GM06990 (cell line): Measurements from ENCODE around the gene RASAL3.
"Not testable (repeated sequence)": the region's sequence is repeated elsewhere in the genome, so short reads cannot be mapped to it uniquely, and the experiment has no call there.

Experiments used
- DNase-seq: peaks from one replicate; pipeline ENCODE4 v3.0.0-alpha.2; 2011; ENCODE audit not compliant: insufficient read length; ENCODE audit errors: extremely low read depth
- H3K27me3 ChIP-seq: replicated peaks from 2 replicates; pipeline ENCODE4 v1.6.0; 2011; ENCODE audit warnings: low read length; ENCODE audit not compliant: control insufficient read depth, insufficient read depth
- H3K36me3 ChIP-seq: 2 replicates; pipeline ENCODE4 v1.5.1; 2011; ENCODE audit warnings: low read length; ENCODE audit not compliant: control insufficient read depth, insufficient read depth
- H3K4me3 ChIP-seq: replicated peaks from 2 replicates; pipeline ENCODE4 v1.5.1; 2011; ENCODE audit warnings: low read depth, mild to moderate bottlenecking, control low read depth, low read length
- TF ChIP-seq, protein P1 (sequence below): IDR thresholded peaks from 2 replicates; pipeline ENCODE4 v1.5.1; 2011; ENCODE audit warnings: low read length, control low read depth, mild to moderate bottlenecking, inconsistent platforms; ENCODE audit not compliant: insufficient read depth, poor library complexity, severe bottlenecking

RASAL3 gene

DNA sequence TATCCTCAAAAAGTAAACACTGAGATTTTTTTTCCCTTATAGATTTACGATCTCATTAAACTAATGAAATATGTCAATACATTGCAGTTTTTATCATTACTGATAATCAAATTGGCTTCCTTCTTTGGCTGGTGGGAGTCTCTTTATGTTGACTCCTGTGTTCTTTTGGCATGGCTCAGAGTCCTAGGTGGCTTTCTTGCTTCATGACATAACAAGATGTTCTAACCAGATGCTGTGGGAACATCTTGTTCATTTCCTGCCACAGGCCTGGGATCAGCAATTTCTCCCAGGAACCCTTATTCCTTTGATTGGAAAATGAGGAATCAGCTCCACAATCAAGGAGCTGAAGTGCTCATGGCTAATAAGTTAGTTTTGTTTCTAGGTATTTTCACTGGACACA, 30.8 kb upstream of the RASAL3 start:
- DNase-seq, result no peak
- H3K27me3 ChIP-seq, result no peaks in the 10 kb centered on the region
- TF ChIP-seq, protein P1, sequence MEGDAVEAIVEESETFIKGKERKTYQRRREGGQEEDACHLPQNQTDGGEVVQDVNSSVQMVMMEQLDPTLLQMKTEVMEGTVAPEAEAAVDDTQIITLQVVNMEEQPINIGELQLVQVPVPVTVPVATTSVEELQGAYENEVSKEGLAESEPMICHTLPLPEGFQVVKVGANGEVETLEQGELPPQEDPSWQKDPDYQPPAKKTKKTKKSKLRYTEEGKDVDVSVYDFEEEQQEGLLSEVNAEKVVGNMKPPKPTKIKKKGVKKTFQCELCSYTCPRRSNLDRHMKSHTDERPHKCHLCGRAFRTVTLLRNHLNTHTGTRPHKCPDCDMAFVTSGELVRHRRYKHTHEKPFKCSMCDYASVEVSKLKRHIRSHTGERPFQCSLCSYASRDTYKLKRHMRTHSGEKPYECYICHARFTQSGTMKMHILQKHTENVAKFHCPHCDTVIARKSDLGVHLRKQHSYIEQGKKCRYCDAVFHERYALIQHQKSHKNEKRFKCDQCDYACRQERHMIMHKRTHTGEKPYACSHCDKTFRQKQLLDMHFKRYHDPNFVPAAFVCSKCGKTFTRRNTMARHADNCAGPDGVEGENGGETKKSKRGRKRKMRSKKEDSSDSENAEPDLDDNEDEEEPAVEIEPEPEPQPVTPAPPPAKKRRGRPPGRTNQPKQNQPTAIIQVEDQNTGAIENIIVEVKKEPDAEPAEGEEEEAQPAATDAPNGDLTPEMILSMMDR, result no peak

DNA sequence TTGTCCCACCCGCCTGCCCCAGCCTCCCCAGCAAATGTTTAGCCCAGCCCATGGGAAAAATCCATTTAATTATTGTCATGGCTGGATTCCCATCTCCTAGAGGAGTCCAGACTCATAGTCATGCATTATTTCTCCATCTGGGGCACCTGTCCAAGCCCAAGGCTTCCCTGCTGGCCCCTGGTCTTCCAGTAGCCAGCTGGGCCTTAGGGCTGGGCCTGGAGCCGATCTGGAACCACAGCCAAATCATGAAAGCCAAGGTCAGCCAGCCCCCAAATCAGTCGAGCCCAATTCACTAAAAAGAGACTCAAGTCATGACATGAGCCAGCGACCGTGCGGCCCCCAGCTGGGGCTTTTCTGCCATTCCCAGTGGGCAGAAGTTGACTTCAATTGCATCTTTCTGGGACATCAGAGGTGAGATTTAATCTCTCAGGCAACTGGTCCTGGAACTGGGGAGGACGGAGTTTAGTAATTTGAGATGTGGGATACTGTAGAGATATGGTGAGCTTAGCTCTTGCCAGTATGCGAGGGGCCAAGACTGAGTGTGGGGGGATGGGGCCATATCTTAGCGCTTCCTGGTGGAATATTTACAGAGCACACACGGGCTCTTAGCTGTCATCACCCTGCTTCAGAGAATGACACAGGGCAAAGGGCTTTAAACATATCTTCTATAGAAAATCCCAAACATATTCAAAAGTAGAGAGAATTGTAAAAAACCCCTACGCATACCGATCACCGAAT, 24.3 kb upstream of the RASAL3 start:
- Histone ChIP-seq H3K4me3 (no peak overlapping the region), H3K27me3 (no peaks in the 10 kb centered on the region), H3K36me3 (no peaks in the 10 kb centered on the region)
- DNase-seq, result no peak
- TF ChIP-seq, protein P1, result no peak

More for the DNA sequence above, 30.8 kb upstream of the RASAL3 start:
- no peak overlapping the region for H3K4me3 ChIP-seq
- H3K36me3 ChIP-seq, result no peaks in the 10 kb centered on the region

DNA sequence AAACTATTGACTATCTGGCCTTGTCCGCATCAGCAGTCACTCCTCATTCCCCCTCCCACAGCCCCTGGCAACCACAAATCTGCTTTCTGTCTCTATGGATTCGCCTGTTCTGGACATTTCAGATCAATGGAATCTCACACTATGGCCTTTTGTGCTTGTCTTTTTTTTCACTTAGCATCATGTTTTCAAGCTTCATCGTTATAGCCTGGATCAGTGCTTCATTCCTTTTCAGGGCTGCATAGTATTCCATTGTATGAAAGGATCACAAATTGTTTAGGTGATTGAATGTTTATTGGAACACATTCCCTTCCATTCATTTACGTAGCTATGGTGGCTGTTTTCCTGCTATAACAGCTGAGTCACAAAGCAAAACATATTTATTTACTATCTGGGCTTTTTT, 22.7 kb upstream of the RASAL3 start:
- no peak for DNase-seq
- TF ChIP-seq, protein P1, result no peak
- H3K27me3 ChIP-seq, result no peaks in the 10 kb centered on the region
- no peaks in the 10 kb centered on the region for H3K36me3 ChIP-seq
- H3K4me3 ChIP-seq, result no peak overlapping the region

DNA sequence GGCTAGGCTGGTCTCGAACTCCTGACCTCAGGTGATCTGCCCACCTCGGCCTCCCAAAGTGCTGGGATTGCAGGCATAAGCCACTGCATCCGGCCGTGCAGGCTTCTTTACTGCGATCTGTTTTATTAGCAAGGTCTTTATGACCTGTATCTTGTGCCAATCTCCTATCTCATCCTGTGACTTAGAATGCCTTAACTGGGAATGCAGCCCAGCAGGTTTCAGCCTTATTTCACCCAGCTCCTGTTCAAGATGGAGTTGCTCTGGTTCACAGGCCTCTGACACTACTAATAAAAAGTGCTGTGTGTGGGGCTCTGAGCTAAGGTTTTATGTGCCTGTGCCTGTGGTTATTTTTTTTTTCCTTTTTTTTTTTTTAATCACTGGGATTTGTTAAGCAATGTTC, 21.4 kb upstream of the RASAL3 start:
- not testable (repeated sequence) for H3K4me3 ChIP-seq, H3K27me3 ChIP-seq, H3K36me3 ChIP-seq, DNase-seq

DNA sequence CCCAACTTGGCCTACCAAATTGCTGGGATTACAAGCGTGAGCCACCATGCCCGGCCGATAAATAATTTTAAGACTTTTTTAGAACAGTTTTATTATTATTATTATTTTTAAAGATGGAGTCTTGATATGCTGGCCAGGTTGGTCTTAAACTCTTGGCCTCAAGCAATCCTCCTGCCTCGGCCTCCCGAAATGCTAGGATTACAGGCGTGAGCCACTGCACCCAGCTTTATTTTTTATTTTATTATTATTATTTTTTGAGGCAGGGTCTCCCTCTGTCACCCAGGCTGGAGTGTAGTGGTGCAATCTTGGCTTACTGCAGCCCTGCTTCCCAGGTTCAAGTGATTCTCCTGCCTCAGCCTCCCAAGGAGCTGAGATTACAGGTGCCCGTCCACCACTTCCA, 16.7 kb upstream of the RASAL3 start:
- not testable (repeated sequence) for DNase-seq, H3K4me3 ChIP-seq, H3K27me3 ChIP-seq, H3K36me3 ChIP-seq

DNA sequence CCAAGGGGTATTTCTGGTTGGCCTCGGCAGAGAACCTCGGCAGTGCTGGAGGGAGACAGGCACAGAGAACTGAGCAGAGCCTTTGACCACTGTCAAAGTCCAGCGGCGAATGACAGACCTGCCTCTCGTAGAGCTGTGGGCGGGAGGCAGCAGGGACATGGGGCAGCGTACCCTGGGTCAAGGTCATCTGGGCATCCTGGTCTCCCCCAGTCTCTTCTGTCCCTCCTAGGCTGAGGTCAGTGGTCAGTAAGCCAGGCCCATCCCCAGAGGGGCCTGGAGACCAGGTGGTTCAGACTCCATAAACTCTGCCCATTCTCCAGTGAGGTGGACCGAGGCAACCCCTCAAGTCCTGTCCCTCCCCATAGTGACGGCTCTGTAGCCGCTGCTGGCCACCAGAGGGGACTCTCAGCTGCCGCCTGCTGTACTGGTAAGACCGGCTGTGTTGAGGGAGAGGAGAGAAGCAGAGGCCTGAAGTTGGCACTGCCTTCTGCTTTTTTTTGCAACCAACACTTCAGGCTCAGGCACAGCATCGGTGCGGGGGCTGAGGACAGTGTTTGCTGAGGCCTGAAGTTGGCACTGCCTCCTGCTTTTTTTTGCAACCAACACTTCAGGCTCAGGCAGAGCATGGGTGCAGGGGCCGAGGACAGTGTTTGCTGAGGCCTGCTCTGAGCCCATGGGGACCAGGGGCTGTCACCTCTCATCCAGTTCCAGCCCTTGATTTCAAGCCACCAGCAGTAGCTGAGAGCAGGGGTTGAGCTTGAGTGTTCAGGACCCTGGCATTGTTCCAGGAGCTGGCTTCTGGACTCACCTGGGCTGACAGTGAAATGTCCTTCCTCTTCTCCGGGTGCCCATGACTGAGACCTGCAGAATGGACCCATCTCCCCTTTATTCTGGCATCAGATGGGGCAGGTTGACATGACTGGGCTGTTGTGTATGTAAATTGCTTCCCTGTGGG, 15.3 kb upstream of the RASAL3 start, which contains the start of gene PGLYRP2:
TSS of gene PGLYRP2 (minus strand) at position 111 of the 955 bp plus-strand sequence. CDS start 130 bp downstream, outside the sequence.
- DNase-seq, result no peak
- H3K4me3 ChIP-seq, result no peak within 1 kb of the TSS
- H3K27me3 ChIP-seq, result no peaks in the 10 kb centered on the region
- TF ChIP-seq, protein P1, result peak; percentile 31
- no peaks in the 10 kb centered on the region for H3K36me3 ChIP-seq
